WTC11 (cell line): ENCODE results near the gene MKNK2. TPM values are rescaled to one million over a fixed set of nuclear protein-coding genes. Genes with fewer than 3 reads are reported as not detected.

Experiments
- ATAC-seq: fragments of 200-7000 bp; cut with Tn5 transposase; 2 replicates; pipeline ENCODE4 v1.10.0; 2021; ENCODE audit warnings: mild to moderate bottlenecking, moderate library complexity
- CTCF ChIA-PET: fragments of 300-600 bp; sonication (Branson Sonifier 250); formaldehyde crosslinking; loops from one replicate; lab custom pipeline; 2021; ENCODE audit warnings: antibody characterized with exemption; lab: Charles Lee
- POLR2A ChIA-PET: fragments of 350-600 bp; sonication (Branson Sonifier 250); formaldehyde crosslinking; loops from one replicate; lab custom pipeline; 2021; ENCODE audit warnings: antibody characterized with exemption; lab: Charles Lee
- DNase-seq: peaks from one replicate; pipeline ENCODE4 v3.0.0; 2021; ENCODE audit warnings: low spot score
- H3K27ac Mint-ChIP-seq: 2 replicates; pipeline ENCODE4 v1.8.0; 2021; ENCODE audit warnings: mixed read lengths
- H3K27me3 Mint-ChIP-seq: 2 replicates; pipeline ENCODE4 v1.8.0; 2021; ENCODE audit warnings: low read depth, mild to moderate bottlenecking, moderate library complexity, mixed read lengths
- H3K36me3 Mint-ChIP-seq: 2 replicates; pipeline ENCODE4 v1.8.0; 2021; ENCODE audit warnings: mixed read lengths
- H3K4me1 Mint-ChIP-seq: 2 replicates; pipeline ENCODE4 v1.8.0; 2022; ENCODE audit warnings: mixed read lengths
- H3K4me3 Mint-ChIP-seq: 2 replicates; pipeline ENCODE4 v1.8.0; 2021; ENCODE audit warnings: mild to moderate bottlenecking, moderate library complexity, mixed read lengths
- H3K9me3 Mint-ChIP-seq: 2 replicates; pipeline ENCODE4 v1.8.0; 2021; ENCODE audit warnings: mixed read lengths
- CREB1 ChIP-seq: sonication (generic); formaldehyde crosslinking; IDR thresholded peaks from 2 replicates; pipeline ENCODE4 v1.8.0; 2023; ENCODE audit warnings: mild to moderate bottlenecking, missing genetic modification reagents
- FOXP1 ChIP-seq: sonication (generic); formaldehyde crosslinking; IDR thresholded peaks from 2 replicates; pipeline ENCODE4 v1.8.0; 2022; ENCODE audit warnings: missing genetic modification reagents, mild to moderate bottlenecking, moderate library complexity, borderline replicate concordance
- GABPB1 ChIP-seq: sonication (generic); formaldehyde crosslinking; IDR thresholded peaks from 2 replicates; pipeline ENCODE4 v1.8.1; 2023; ENCODE audit warnings: mild to moderate bottlenecking, missing genetic modification reagents
- GTF2I ChIP-seq: fragments of 250-450 bp; sonication (Bioruptor Pico); conservative IDR thresholded peaks from 2 replicates; pipeline ENCODE4 v1.4.0; 2021; ENCODE audit warnings: mild to moderate bottlenecking
- IRF2 ChIP-seq: sonication (generic); formaldehyde crosslinking; IDR thresholded peaks from 2 replicates; pipeline ENCODE4 v1.8.0; 2022; ENCODE audit warnings: low read depth, missing genetic modification reagents, borderline replicate concordance
- NR2C2 ChIP-seq: sonication (generic); formaldehyde crosslinking; IDR thresholded peaks from 2 replicates; pipeline ENCODE4 v1.8.0; 2022; ENCODE audit warnings: mild to moderate bottlenecking, missing genetic modification reagents
- NR3C1 ChIP-seq: sonication (generic); formaldehyde crosslinking; conservative IDR thresholded peaks from 2 replicates; pipeline ENCODE4 v1.8.1; 2023; ENCODE audit warnings: low read depth, mild to moderate bottlenecking, missing genetic modification reagents
- OVOL2 ChIP-seq: fragments of 250-450 bp; sonication (Bioruptor Pico); IDR thresholded peaks from 2 replicates; pipeline ENCODE4 v1.9.0; 2021; ENCODE audit warnings: mild to moderate bottlenecking, borderline replicate concordance
- RORB ChIP-seq: fragments of 250-450 bp; sonication (Bioruptor Pico); IDR thresholded peaks from 2 replicates; pipeline ENCODE4 v1.9.0; 2021; ENCODE audit warnings: mild to moderate bottlenecking
- TEAD1 ChIP-seq: sonication (generic); formaldehyde crosslinking; IDR thresholded peaks from 2 replicates; pipeline ENCODE4 v1.8.0; 2022; ENCODE audit warnings: mild to moderate bottlenecking, missing genetic modification reagents
- TEAD4 ChIP-seq: sonication (generic); formaldehyde crosslinking; IDR thresholded peaks from 2 replicates; pipeline ENCODE4 v1.8.0; 2022; ENCODE audit warnings: mild to moderate bottlenecking, missing genetic modification reagents
- ZBTB21 ChIP-seq: sonication (generic); formaldehyde crosslinking; IDR thresholded peaks from 2 replicates; pipeline ENCODE4 v1.8.1; 2023; ENCODE audit warnings: mild to moderate bottlenecking, missing genetic modification reagents, borderline replicate concordance
- ZNF232 ChIP-seq: sonication (generic); formaldehyde crosslinking; IDR thresholded peaks from 2 replicates; pipeline ENCODE4 v1.8.0; 2022; ENCODE audit warnings: mild to moderate bottlenecking, missing genetic modification reagents
- ZNF317 ChIP-seq: sonication (generic); formaldehyde crosslinking; IDR thresholded peaks from 2 replicates; pipeline ENCODE4 v1.8.1; 2023; ENCODE audit warnings: low read depth, mild to moderate bottlenecking, moderate library complexity, missing genetic modification reagents, borderline replicate concordance
- ZNF396 ChIP-seq: fragments of 250-450 bp; sonication (Bioruptor Pico); IDR thresholded peaks from 2 replicates; pipeline ENCODE4 v1.8.0; 2021; ENCODE audit warnings: mild to moderate bottlenecking, moderate library complexity, borderline replicate concordance
- total RNA-seq: library from RNA; stranded (reverse); gene quantifications from 3 replicates; pipeline ENCODE4 v1.2.3, GENCODE V29; 2021
- TF ChIP-seq, protein P1 (sequence below): sonication (generic); formaldehyde crosslinking; IDR thresholded peaks from 2 replicates; pipeline ENCODE4 v1.8.1; 2022; ENCODE audit warnings: low read depth, missing genetic modification reagents, borderline replicate concordance
- TF ChIP-seq, protein P2 (sequence below): sonication (generic); formaldehyde crosslinking; IDR thresholded peaks from 2 replicates; pipeline ENCODE4 v1.8.0; 2022; ENCODE audit warnings: mild to moderate bottlenecking, missing genetic modification reagents
- TF ChIP-seq, protein P3 (sequence below): sonication (generic); formaldehyde crosslinking; IDR thresholded peaks from 2 replicates; pipeline ENCODE4 v1.8.1; 2023; ENCODE audit warnings: mild to moderate bottlenecking, missing genetic modification reagents
- TF ChIP-seq, protein P4 (sequence below): sonication (generic); formaldehyde crosslinking; IDR thresholded peaks from 2 replicates; pipeline ENCODE4 v1.8.0; 2022; ENCODE audit warnings: mild to moderate bottlenecking, missing genetic modification reagents
- TF ChIP-seq, protein P5 (sequence below): sonication (generic); formaldehyde crosslinking; IDR thresholded peaks from 2 replicates; pipeline ENCODE4 v1.8.1; 2023; ENCODE audit warnings: mild to moderate bottlenecking, missing genetic modification reagents, moderate library complexity
- TF ChIP-seq, protein P6 (sequence below): fragments of 250-450 bp; sonication (Bioruptor Pico); IDR thresholded peaks from 2 replicates; pipeline ENCODE4 v1.8.0; 2021; ENCODE audit warnings: mild to moderate bottlenecking

Gene MKNK2
- total RNA-seq, 1 experiment from 2014 or later = 165 TPM

DNA sequence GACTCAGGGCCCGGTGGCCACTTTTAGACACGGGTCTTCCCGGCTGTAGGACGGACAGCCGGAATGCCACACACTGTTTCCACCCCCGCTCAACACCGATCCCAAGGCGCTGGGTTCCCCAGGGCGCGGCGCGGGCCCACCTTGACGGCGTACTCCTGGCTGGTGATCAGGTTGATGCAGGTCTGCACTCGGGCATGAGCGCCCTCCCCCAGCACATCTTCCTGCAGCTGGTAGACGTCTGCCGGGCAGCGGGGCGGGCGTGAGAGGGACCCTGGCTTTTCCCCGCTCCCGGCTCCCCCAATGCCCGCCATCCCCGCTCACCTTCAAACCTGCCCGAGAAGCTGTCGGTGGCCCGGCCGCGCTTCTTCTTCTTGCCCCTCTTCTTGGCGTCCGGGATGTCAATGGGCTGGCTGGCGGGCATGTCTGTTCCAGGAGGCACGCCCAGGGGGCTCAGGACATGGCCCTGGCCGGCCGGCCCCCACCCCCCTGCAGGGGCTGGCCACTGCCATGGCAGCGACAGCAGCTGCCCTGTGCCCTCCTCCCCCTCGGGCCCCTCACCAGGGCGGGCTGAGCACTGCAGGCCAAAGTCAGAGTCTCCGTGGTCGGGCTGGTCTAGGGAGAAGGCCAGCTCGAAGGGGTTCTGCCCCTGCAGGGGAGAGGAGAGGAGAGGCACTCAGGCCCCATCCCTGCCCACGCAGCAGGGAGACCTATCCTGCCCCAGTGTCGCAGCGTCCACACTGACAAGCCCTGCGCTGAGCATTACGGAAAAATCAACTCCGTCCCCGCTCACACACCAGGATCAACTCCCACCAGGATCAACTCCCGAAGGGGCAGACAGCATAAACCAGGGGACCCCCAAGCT is 4.8 kb downstream of the MKNK2 start:
- POLR2A ChIA-PET = no interaction called here
- Mint-ChIP-seq H3K9me3 (no peaks in the 10 kb centered on the region), H3K36me3 (0 out of 2 replicates have a peak, but pooled peaks cover 3% of the 10 kb centered on the region), H3K27me3 (no peaks in the 10 kb centered on the region), H3K27ac (no peak overlapping the region), H3K4me3 (no peak overlapping the region), H3K4me1 (peaks cover 11% of the 10 kb centered on the region)
- ATAC-seq (no peak), DNase-seq (no peak)
- no peak for TF ChIP-seq TEAD1 (CRISPR knock-in tag)
- TF ChIP-seq, protein P1, sequence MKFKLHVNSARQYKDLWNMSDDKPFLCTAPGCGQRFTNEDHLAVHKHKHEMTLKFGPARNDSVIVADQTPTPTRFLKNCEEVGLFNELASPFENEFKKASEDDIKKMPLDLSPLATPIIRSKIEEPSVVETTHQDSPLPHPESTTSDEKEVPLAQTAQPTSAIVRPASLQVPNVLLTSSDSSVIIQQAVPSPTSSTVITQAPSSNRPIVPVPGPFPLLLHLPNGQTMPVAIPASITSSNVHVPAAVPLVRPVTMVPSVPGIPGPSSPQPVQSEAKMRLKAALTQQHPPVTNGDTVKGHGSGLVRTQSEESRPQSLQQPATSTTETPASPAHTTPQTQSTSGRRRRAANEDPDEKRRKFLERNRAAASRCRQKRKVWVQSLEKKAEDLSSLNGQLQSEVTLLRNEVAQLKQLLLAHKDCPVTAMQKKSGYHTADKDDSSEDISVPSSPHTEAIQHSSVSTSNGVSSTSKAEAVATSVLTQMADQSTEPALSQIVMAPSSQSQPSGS (CRISPR knock-in tag) = no peak
- CTCF ChIA-PET = interaction anchor here (0.8 kb wide), 1 partner anchor 208 kb away, joined by 3 read pairs; no protein-coding TSS in a partner anchor

DNA sequence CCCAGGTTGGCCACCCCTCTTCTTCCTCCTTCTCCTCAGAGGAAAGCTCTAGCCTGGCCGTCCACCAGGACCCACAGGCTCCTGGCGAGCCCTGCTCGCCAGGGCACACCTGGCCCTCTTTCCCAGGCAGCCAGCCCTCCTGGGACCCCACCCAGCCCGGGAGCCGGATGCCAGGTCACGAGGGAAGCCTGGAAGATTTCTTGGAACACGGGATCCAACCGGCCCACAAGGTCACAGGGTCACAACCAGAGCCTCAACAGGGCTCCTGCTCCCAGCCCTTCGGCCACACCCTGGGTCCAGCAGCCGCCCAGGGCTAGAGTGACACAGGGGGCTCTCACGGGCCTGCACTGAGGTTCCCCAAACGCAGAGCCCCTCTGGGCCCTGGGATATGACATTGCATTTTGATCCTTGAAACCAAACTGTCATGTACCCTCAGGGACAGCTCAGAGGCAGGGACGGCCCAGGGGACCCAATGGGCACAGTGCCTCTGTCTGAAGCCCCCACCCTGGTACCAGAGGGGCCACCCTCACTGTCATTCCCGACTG is 5.5 kb downstream of the MKNK2 start:
- Mint-ChIP-seq H3K4me1 (peaks cover 11% of the 10 kb centered on the region), H3K27ac (no peak overlapping the region), H3K4me3 (no peak overlapping the region), H3K36me3 (peaks cover 3% of the 10 kb centered on the region; the same call in 1 of the 2 replicates), H3K27me3 (no peaks in the 10 kb centered on the region), H3K9me3 (no peaks in the 10 kb centered on the region)
- no peak for TF ChIP-seq GABPB1
- no peak for TF ChIP-seq FOXP1 (CRISPR knock-in tag)
- no peak for TF ChIP-seq NR2C2
- TF ChIP-seq, protein P2, sequence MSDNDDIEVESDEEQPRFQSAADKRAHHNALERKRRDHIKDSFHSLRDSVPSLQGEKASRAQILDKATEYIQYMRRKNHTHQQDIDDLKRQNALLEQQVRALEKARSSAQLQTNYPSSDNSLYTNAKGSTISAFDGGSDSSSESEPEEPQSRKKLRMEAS (CRISPR knock-in tag) = no peak
- no peak for TF ChIP-seq CREB1
- TF ChIP-seq IRF2 (CRISPR knock-in tag) = no peak
- TF ChIP-seq, protein P3, sequence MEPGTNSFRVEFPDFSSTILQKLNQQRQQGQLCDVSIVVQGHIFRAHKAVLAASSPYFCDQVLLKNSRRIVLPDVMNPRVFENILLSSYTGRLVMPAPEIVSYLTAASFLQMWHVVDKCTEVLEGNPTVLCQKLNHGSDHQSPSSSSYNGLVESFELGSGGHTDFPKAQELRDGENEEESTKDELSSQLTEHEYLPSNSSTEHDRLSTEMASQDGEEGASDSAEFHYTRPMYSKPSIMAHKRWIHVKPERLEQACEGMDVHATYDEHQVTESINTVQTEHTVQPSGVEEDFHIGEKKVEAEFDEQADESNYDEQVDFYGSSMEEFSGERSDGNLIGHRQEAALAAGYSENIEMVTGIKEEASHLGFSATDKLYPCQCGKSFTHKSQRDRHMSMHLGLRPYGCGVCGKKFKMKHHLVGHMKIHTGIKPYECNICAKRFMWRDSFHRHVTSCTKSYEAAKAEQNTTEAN = no peak
- TF ChIP-seq, protein P4, sequence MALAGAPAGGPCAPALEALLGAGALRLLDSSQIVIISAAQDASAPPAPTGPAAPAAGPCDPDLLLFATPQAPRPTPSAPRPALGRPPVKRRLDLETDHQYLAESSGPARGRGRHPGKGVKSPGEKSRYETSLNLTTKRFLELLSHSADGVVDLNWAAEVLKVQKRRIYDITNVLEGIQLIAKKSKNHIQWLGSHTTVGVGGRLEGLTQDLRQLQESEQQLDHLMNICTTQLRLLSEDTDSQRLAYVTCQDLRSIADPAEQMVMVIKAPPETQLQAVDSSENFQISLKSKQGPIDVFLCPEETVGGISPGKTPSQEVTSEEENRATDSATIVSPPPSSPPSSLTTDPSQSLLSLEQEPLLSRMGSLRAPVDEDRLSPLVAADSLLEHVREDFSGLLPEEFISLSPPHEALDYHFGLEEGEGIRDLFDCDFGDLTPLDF = no peak
- TF ChIP-seq, protein P5, sequence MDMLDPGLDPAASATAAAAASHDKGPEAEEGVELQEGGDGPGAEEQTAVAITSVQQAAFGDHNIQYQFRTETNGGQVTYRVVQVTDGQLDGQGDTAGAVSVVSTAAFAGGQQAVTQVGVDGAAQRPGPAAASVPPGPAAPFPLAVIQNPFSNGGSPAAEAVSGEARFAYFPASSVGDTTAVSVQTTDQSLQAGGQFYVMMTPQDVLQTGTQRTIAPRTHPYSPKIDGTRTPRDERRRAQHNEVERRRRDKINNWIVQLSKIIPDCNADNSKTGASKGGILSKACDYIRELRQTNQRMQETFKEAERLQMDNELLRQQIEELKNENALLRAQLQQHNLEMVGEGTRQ (CRISPR knock-in tag) = no peak
- no peak for TF ChIP-seq ZNF317
- no peak for TF ChIP-seq RORB (CRISPR knock-in tag)
- TF ChIP-seq OVOL2 (CRISPR knock-in tag) = no peak
- TF ChIP-seq ZBTB21 (CRISPR knock-in tag) = no peak
- TF ChIP-seq TEAD4 (CRISPR knock-in tag) = no peak
- no peak for TF ChIP-seq ZNF232 (CRISPR knock-in tag)
- no peak for TF ChIP-seq NR3C1 (CRISPR knock-in tag)
- TF ChIP-seq, protein P6, sequence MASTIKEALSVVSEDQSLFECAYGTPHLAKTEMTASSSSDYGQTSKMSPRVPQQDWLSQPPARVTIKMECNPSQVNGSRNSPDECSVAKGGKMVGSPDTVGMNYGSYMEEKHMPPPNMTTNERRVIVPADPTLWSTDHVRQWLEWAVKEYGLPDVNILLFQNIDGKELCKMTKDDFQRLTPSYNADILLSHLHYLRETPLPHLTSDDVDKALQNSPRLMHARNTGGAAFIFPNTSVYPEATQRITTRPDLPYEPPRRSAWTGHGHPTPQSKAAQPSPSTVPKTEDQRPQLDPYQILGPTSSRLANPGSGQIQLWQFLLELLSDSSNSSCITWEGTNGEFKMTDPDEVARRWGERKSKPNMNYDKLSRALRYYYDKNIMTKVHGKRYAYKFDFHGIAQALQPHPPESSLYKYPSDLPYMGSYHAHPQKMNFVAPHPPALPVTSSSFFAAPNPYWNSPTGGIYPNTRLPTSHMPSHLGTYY = no peak
- no peak for TF ChIP-seq GTF2I (CRISPR knock-in tag)
- no peak for TF ChIP-seq ZNF396
- DNase-seq (no peak), ATAC-seq (no peak)
- CTCF ChIA-PET = no interaction called here
- POLR2A ChIA-PET = no interaction called here
